ENCODE measurements around the gene NDUFC1. TPM values are rescaled to one million over a fixed set of nuclear protein-coding genes. Genes with fewer than 3 reads are reported as not detected.

Gene NDUFC1
- total RNA-seq, result 26.6 and 30.9 TPM in 2 replicates

DNA sequence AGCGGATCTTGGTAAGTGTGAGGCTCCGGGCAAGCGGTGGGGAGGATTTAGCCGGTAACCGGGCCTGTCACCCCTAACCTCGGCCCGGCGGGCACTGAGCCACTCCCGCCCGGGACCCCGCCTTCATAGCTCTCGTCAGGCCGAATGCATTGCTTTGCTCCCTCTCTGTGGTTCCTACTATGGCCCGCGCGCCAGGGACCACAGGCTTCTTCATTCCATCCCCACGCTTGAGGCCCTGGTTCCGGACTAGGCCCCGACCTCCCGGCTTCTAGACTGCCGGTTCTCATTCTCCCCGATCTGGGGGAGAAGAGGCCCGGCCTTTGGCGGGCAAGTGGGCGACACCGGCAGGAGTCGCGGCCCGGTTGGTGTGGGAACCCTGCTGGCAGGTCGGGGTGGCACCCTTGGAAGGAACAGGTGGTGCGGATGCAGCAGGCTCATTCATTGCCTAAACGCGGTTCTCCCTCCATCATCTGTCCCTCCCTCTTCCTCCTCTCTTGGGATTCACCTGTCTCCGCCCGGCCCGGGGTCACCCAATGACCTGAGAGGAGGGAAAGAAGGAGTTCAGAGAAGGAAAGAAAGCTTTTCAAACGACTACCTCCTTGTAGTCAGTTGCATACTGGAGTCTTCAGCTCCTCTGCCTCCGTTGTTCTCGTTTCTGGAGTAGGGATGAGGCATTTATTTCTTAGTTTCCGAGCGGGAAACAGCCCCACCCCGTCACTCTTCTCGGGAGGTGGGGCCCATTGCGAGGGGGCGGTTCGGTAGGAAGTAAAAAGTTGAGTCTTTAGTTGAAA lies at the start of gene NDUFC1:
NDUFC1 (minus strand) TSS at position 657 of the 791 bp plus-strand sequence. CDS start 6,679 bp downstream, outside the sequence.

DNA sequence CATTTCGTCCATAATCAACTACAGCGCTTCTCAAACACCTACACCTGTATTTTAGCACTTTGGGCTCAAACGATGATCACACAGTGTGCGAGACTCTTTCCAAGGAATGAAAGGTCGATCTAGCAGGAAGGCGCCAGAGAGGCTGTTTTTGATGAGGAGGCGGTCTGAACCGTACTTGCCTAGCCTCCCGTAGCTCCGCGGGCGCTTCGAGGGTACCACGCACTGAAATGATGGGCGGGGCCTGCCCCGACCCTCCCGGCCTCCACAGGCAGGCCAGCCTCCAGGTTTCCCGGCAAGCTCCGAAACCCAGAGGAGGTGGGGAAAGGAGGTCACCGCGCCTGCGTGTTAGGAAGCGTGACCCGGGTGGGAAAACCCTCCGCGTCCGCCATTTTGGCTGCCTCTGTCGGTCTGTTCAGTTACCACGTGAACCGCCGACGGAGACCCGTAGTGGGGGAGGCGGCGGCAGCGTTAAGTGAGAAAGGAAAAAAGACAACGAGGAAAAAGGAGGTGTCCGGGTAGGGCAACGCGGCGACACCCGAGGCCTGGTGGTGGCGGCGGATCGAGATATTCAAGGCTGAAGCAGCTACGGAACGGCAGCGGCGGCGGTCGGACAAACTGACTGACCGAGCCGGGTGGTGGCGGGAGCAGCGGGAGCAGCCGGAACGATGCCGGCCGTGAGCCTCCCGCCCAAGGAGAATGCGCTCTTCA lies 1.0 kb downstream of the NDUFC1 start, which contains the start of gene NAA15:
NAA15 (plus strand) TSS at position 393 of the 708 bp plus-strand sequence; CDS start at position 666, 273 bp downstream.

GRCh38 chr4:139279760-139280620 lies 22.3 kb downstream of the NDUFC1 start, which contains the start of gene MGARP:
Gene MGARP, minus strand, starts transcription at chr4:139280225. Its CDS starts 67 bp downstream, at chr4:139280158.

Small RNA genes within 50 kb of the gene (small RNA-seq; reads per million reads assigned to genes)
- not detected for gene RNU6-1074P
- not detected for gene RNU6-1214P

Other genes with a start within 250 kb of the NDUFC1 start
- gene ELF2, start 125.3 kb downstream of the NDUFC1 start, total RNA-seq, result 27.2 and 34.6 TPM in 2 replicates
- 1.8 TPM in 2 replicates for gene MGARP, start 22.3 kb downstream of the NDUFC1 start, total RNA-seq
- 36.0 and 60.6 TPM in 2 replicates for gene NAA15, start 972 bp downstream of the NDUFC1 start, total RNA-seq
- 8.8 and 10.6 TPM in 2 replicates for gene RAB33B, start 151.6 kb upstream of the NDUFC1 start, total RNA-seq

Measured in subcutaneous preadipocyte (primary cell).